ENCODE results near the gene SUCLG2. TPM values are rescaled to one million over a fixed set of nuclear protein-coding genes. Genes with fewer than 3 reads are reported as not detected.

SUCLG2 gene
- total RNA-seq, 1 experiment from 2014 or later, result 38.5 TPM

GRCh38 chr3:67657192-67657591 is 2.8 kb upstream of the SUCLG2 start:
- no peak overlapping the region for H3K14ac ChIP-seq (ENCODE audit: insufficient read depth, low read length)
- no peaks in the 10 kb centered on the region for H3K23me2 ChIP-seq (ENCODE audit: insufficient read length, low read depth, low read length, poor library complexity, severe bottlenecking)
- no peak overlapping the region for H2BK20ac ChIP-seq (ENCODE audit: low read depth, low read length, poor library complexity, severe bottlenecking)
- no peak overlapping the region for H2AFZ ChIP-seq (ENCODE audit: low read length)
- TF ChIP-seq CTCF (conservative IDR thresholded peaks at IDR 0.05), result no peak
- no peak overlapping the region for H3K4me2 ChIP-seq (ENCODE audit: insufficient read depth, insufficient read length, low read length)
- Mint-ChIP-seq H3K27ac (no peak overlapping the region), H3K9me3 (peaks cover 3 to 5% of the 10 kb centered on the region in 2 experiments; a peak in 3 of 5 replicates), H3K4me1 (peaks cover 15 to 24% of the 10 kb centered on the region in 2 experiments), H3K36me3 (ENCODE audit: insufficient read depth in 1 of 3, low read depth in 3 of 3) (peaks cover 4 to 11% (median 10%) of the 10 kb centered on the region in 3 experiments; a peak in 5 of 7 replicates), H3K4me3 (no peak overlapping the region), H3K27me3 (ENCODE audit: low read depth) (no peaks in the 10 kb centered on the region)
- H3K4me1 ChIP-seq (ENCODE audit: insufficient read depth, low read length), result peaks cover 4% of the 10 kb centered on the region
- H3K18ac ChIP-seq (ENCODE audit: insufficient read length, low read depth, low read length), result no peak overlapping the region
- no peaks in the 10 kb centered on the region for H3K79me1 ChIP-seq (ENCODE audit: insufficient read depth, low read depth, low read length, poor library complexity, severe bottlenecking)
- DNase-seq, result no peak
- no peak overlapping the region for H2AK5ac ChIP-seq (ENCODE audit: insufficient read length, low read length)
- H2BK15ac ChIP-seq (ENCODE audit: low read depth, low read length), result no peak overlapping the region
- H3K79me2 ChIP-seq (ENCODE audit: insufficient read depth, low read length), result no peaks in the 10 kb centered on the region
- H3K9ac ChIP-seq (ENCODE audit: extremely low read depth, insufficient read length, low read length), result no peak overlapping the region
- no peaks in the 10 kb centered on the region for H3K9me3 ChIP-seq (ENCODE audit: control insufficient read depth, low read depth, low read length)
- no peak overlapping the region for H2BK120ac ChIP-seq (ENCODE audit: low read depth, low read length, poor library complexity, severe bottlenecking)
- no CpG with 5 or more reads among the region's 5 CpGs for WGBS (ENCODE audit: extremely low coverage, insufficient read length, low lambda C conversion rate)
- no peak overlapping the region for H3K27ac ChIP-seq (ENCODE audit: insufficient read length, low read depth, low read length)
- H3K4ac ChIP-seq (ENCODE audit: low read depth, low read length), result no peak overlapping the region
- H3K56ac ChIP-seq (ENCODE audit: insufficient read length, low read depth, low read length), result no peak overlapping the region
- no peak overlapping the region for H3T11ph ChIP-seq (ENCODE audit: low read length)
- H4K8ac ChIP-seq (replicated peaks; ENCODE audit: insufficient read length, low read depth, low read length), result no peak overlapping the region
- no peak overlapping the region for H4K91ac ChIP-seq (ENCODE audit: insufficient read length, low read depth, low read length)
- no peak overlapping the region for H2BK12ac ChIP-seq (ENCODE audit: insufficient read length, low read depth, low read length)
- H4K5ac ChIP-seq (ENCODE audit: insufficient read length, low read depth, low read length), result no peak overlapping the region
- H4K20me1 ChIP-seq (ENCODE audit: control insufficient read depth, insufficient read depth, insufficient read length), result no peaks in the 10 kb centered on the region
- no peak overlapping the region for H2BK5ac ChIP-seq (ENCODE audit: insufficient read length, low read length)
- no peak overlapping the region for H3K23ac ChIP-seq (ENCODE audit: insufficient read length, low read depth, low read length)
- H3K27me3 ChIP-seq (ENCODE audit: insufficient read depth, low read length), result no peaks in the 10 kb centered on the region

Data from H9 (cell line).